GM12864 (cell line): ENCODE data around the gene OR5H14.
"Not testable (repeated sequence)": the region's sequence is repeated elsewhere in the genome, so short reads cannot be mapped to it uniquely, and the experiment has no call there.

Experiments used
- DNase-seq: peaks from one replicate; pipeline ENCODE4 v3.0.0-alpha.2; 2011; ENCODE audit warnings: low read depth
- H3K4me3 ChIP-seq: 2 replicates; pipeline ENCODE4 v1.5.1; 2011; ENCODE audit warnings: mild to moderate bottlenecking, low read depth, low read length, control low read depth
- TF ChIP-seq, protein P1 (sequence below): IDR thresholded peaks from 2 replicates; pipeline ENCODE4 v1.5.1; 2011; ENCODE audit warnings: low read depth, mild to moderate bottlenecking, moderate library complexity, low read length, control low read depth, inconsistent platforms; ENCODE audit errors: missing control alignments

The OR5H14 gene

DNA sequence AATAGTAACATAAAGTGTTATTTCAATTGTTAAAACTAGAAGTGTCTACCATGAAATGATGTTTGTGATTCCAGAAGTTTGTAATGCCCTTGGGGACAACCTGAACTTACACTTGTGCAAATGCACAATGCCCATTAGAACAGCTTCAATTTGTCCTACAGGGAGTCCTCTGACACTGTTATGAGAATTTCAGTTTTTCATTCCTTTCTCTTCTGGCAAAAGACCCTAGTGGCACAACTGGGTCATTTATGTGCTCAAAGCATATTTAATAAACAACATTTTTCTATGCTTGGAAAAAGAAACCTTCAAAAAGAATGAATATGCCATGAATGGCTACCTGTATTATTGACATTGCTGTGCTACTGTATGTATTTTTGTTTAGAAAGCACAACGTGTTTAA is 16.9 kb upstream of the OR5H14 start, which contains the start of gene OR5H1:
Gene OR5H1 (plus strand): TSS at position 301 of the 400 bp plus-strand sequence. CDS start 1,977 bp downstream, outside the sequence.
- TF ChIP-seq, protein P1, sequence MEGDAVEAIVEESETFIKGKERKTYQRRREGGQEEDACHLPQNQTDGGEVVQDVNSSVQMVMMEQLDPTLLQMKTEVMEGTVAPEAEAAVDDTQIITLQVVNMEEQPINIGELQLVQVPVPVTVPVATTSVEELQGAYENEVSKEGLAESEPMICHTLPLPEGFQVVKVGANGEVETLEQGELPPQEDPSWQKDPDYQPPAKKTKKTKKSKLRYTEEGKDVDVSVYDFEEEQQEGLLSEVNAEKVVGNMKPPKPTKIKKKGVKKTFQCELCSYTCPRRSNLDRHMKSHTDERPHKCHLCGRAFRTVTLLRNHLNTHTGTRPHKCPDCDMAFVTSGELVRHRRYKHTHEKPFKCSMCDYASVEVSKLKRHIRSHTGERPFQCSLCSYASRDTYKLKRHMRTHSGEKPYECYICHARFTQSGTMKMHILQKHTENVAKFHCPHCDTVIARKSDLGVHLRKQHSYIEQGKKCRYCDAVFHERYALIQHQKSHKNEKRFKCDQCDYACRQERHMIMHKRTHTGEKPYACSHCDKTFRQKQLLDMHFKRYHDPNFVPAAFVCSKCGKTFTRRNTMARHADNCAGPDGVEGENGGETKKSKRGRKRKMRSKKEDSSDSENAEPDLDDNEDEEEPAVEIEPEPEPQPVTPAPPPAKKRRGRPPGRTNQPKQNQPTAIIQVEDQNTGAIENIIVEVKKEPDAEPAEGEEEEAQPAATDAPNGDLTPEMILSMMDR, result no peak
- no peak for DNase-seq
- no peak within 1 kb of the TSS for H3K4me3 ChIP-seq

DNA sequence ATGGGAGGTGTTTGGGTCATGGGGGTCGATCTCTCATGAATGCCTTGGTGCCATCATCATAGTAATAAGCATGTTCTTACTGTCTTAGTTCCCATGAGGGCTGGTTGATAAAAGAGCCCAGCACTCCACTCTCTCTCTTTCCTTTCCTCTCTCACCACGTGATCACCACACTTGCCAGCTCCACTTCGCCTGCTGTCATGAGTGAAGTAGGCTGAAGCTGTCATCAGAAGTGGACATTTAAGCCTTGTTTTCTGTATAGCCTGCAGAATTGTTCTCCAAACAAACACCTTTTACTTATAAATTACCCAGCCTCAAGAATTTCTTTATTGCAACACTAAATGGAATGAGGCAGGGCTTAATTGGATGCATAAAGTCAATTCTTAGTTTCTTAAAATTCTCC is 10.6 kb upstream of the OR5H14 start:
- DNase-seq, result no peak
- TF ChIP-seq, protein P1, result no peak
- H3K4me3 ChIP-seq, result no peak overlapping the region

DNA sequence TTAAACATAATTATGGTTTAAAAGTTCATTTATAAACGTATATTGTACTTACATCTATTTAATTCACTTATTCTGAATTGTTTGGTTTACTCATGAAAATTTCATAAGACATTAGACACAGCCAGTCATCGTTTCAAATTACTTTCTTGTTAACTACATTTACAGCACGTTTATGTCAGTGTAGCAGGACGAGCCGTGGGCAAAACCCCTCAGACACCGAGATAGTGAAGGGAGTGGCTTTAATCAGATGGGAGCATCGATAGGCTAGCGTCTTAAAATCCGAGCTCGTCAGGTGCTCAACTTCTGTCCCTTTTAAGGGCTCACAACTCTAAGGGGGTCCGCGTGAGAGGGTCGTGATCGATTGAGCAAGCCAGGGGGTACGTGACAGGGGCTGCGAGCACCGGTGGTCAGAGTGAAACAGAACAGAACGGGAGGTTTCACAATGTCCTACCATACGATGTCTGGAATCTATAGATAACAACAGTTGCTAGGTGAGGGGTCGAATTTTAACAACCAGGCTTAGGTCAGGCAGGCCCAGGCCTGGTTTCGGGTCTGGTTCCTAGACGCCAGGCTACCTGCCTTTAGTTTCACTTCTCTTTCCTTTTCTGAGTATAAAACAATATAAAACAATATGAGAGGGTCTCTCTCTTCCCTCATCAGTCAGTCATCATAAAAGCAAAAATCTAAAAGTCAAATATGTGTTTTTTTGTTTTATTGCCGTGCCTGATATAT is 9.3 kb upstream of the OR5H14 start:
- not testable (repeated sequence) for H3K4me3 ChIP-seq, DNase-seq

DNA sequence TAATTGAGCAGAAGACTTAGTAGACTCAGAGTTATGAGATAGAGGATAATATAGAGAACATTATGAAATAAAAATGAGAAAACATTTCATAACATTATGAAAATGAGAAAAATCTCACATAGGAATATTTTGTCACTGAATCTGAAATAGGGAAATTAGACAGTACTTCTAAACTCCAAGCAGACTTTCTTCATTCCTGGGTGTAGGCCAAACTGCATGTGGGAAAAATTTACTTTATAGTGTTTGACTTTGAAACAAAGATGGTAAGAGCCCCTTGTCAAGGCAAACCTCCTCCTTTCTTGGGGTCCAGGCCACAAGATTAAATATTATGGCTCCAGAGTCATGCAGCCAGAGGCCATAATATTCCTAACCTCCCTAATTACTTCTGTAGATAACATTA is 6.7 kb upstream of the OR5H14 start:
- TF ChIP-seq, protein P1, result no peak

DNA sequence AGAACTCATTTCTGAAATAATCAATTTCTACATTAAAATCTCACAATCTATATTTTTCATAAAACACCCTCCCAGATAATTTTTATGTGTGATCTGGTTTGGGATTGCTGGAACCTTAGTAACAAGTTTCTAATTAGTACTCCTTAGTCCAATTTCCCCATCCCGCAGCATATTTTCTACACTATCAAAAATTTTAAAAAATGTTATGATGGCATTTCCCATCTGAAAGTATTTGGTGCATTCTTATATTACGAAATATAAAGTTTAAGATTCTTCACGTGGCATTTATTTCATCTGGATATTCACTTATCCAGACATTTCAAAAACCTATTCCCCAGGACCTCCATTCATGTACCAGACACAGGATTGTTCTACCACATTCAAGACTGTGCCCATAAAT is 1.5 kb downstream of the OR5H14 start:
- TF ChIP-seq, protein P1, result no peak
- no peak for DNase-seq
- H3K4me3 ChIP-seq, result no peak overlapping the region

More for the DNA sequence above, 6.7 kb upstream of the OR5H14 start:
- no peak overlapping the region for H3K4me3 ChIP-seq
- DNase-seq, result no peak

DNA sequence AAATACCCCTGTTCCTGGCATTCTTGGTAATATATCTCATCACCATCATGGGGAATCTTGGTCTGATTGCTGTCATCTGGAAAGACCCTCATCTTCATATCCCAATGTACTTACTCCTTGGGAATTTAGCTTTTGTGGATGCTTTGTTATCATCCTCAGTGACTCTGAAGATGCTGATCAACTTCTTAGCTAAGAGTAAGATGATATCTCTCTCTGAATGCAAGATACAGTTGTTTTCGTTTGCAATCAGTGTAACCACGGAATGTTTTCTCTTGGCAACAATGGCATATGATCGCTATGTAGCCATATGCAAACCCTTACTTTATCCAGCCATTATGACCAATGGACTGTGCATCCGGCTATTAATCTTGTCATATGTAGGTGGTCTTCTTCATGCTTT is 2.2 kb downstream of the OR5H14 start:
- not testable (repeated sequence) for H3K4me3 ChIP-seq, DNase-seq

DNA sequence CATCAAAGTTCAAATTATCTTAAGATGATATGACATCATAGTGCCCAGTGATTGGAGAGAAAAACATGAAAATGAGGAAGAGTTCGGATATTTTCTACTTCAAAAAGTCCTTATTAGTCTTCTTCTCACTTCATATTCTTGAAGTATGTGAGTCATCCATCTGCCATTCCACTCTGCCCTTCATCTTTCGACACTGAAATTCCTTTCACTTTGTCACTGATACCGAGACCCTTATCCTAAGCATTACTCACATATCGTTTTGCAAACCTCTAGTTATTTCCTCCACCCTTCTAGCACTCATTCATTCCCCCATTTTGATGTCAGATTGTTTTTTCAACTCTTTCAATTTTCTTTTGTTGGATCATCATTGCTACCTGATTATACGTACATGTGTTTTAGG is 4.0 kb downstream of the OR5H14 start:
- H3K4me3 ChIP-seq, result no peak overlapping the region
- DNase-seq, result no peak
- TF ChIP-seq, protein P1, result no peak

DNA sequence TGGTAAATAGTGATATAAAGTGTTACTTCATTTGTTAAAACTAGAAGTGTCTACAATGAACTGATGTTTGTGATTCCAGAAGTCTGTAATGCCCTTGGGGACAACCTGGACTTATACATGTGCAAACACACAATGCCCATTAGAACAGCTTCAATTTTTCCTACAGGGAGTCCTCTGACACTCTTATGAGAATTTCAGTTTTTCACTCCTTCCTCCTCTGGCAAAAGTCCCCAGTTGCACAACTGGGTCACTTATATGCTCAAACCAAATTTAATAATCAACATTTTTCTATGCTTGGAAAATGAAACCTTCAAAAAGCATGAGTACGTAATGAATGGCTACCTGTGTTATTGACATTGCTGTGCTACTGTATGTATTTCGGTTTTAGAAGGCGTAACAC is 19.1 kb downstream of the OR5H14 start, which contains the start of gene OR5H15:
Gene OR5H15 (plus strand): TSS at position 301 of the 400 bp plus-strand sequence. CDS start 2,004 bp downstream, outside the sequence.
- no peak for DNase-seq
- no peak within 1 kb of the TSS for H3K4me3 ChIP-seq
- TF ChIP-seq, protein P1, result no peak
